NCI-H1417 treated with DMSO at 0.1 percent for 48 hours (cell line): ENCODE results near the gene FAM162A.
"Not testable (repeated sequence)": the region's sequence is repeated elsewhere in the genome, so short reads cannot be mapped to it uniquely, and the experiment has no call there.

ENCODE experiments used
- DNase-seq: peaks from one replicate; lab custom pipeline; 2025; lab: John Stamatoyannopoulos, UW

FAM162A gene

GRCh38 chr3:122416966-122417365, 33.0 kb downstream of the FAM162A start:
- DNase-seq, result no peak

GRCh38 chr3:122421101-122421500, 37.1 kb downstream of the FAM162A start:
- no peak for DNase-seq

- no peak for DNase-seq
These were observed 37.9 kb downstream of the FAM162A start for GRCh38 chr3:122421836-122422235.

- no peak for DNase-seq
These were observed 44.0 kb downstream of the FAM162A start for GRCh38 chr3:122427857-122428471.

- no peak for DNase-seq
These were observed 46.4 kb downstream of the FAM162A start for GRCh38 chr3:122430371-122430770.

- DNase-seq, result no peak
These were observed 52.0 kb downstream of the FAM162A start for GRCh38 chr3:122435950-122436349.

- DNase-seq, result no peak
These were observed 59.1 kb downstream of the FAM162A start for GRCh38 chr3:122443090-122443489.

- not testable (repeated sequence) for DNase-seq
These were observed 59.9 kb downstream of the FAM162A start for GRCh38 chr3:122443762-122444490.

GRCh38 chr3:122444491-122444887, 60.5 kb downstream of the FAM162A start:
- not testable (repeated sequence) for DNase-seq

GRCh38 chr3:122448218-122448617, 64.2 kb downstream of the FAM162A start:
- DNase-seq, result not testable (repeated sequence)

GRCh38 chr3:122451371-122451770, 67.4 kb downstream of the FAM162A start:
- DNase-seq, result no peak

- DNase-seq, result no peak
These were observed 72.1 kb downstream of the FAM162A start for GRCh38 chr3:122456074-122456473.

- no peak for DNase-seq
These were observed 73.7 kb downstream of the FAM162A start for GRCh38 chr3:122457706-122458105.

GRCh38 chr3:122458992-122459391, 75.0 kb downstream of the FAM162A start:
- DNase-seq, result no peak

GRCh38 chr3:122461806-122462205, 77.8 kb downstream of the FAM162A start:
- DNase-seq, result no peak
